SK-N-SH treated with all-trans-retinoic acid at 6 μM for 48 hours (cell line): ENCODE measurements around the gene CRACR2B.

ENCODE experiments used
- ATAC-seq: fragments of 200-7000 bp; cut with Tn5 transposase; 3 replicates; pipeline ENCODE4 v1.9.1; 2020; ENCODE audit warnings: mild to moderate bottlenecking, moderate library complexity
- ARNTL ChIP-seq: fragments of 450-650 bp; formaldehyde crosslinking; IDR thresholded peaks from 2 replicates; pipeline ENCODE4 v1.5.0; 2020; ENCODE audit warnings: low read depth, mild to moderate bottlenecking, moderate library complexity, borderline replicate concordance
- BACH2 ChIP-seq: fragments of 250-450 bp; sonication (Bioruptor Pico); IDR thresholded peaks from 2 replicates; pipeline ENCODE4 v1.9.0; 2021; ENCODE audit warnings: mild to moderate bottlenecking, borderline replicate concordance
- ESRRG ChIP-seq: fragments of 250-450 bp; sonication (Bioruptor Pico); IDR thresholded peaks from 2 replicates; pipeline ENCODE4 v1.6.1; 2021; ENCODE audit warnings: mild to moderate bottlenecking
- GLIS3 ChIP-seq: fragments of 250-450 bp; sonication (Bioruptor Pico); IDR thresholded peaks from 2 replicates; pipeline ENCODE4 v1.5.0; 2020; ENCODE audit warnings: mild to moderate bottlenecking, moderate library complexity
- ISL1 ChIP-seq: fragments of 250-450 bp; sonication (Bioruptor Pico); IDR thresholded peaks from 2 replicates; pipeline ENCODE4 v2.1.2; 2022; ENCODE audit warnings: mild to moderate bottlenecking, moderate library complexity
- PPARA ChIP-seq: fragments of 250-450 bp; sonication (Bioruptor Pico); IDR thresholded peaks from 2 replicates; pipeline ENCODE4 v1.5.0; 2020; ENCODE audit warnings: mild to moderate bottlenecking, borderline replicate concordance
- RARB ChIP-seq: fragments of 250-450 bp; sonication (Bioruptor Pico); IDR thresholded peaks from 2 replicates; pipeline ENCODE4 v1.8.0; 2021; ENCODE audit warnings: mild to moderate bottlenecking, moderate library complexity
- SNAI2 ChIP-seq: fragments of 250-450 bp; sonication (Bioruptor Pico); IDR thresholded peaks from 2 replicates; pipeline ENCODE4 v1.5.0; 2020; ENCODE audit warnings: mild to moderate bottlenecking, moderate library complexity
- TOX ChIP-seq: fragments of 250-450 bp; sonication (Bioruptor Pico); IDR thresholded peaks from 2 replicates; pipeline ENCODE4 v1.8.0; 2021; ENCODE audit warnings: mild to moderate bottlenecking, moderate library complexity, borderline replicate concordance
- ZC3H10 ChIP-seq: fragments of 250-450 bp; sonication (Bioruptor Pico); IDR thresholded peaks from 2 replicates; pipeline ENCODE4 v1.5.1; 2021; ENCODE audit warnings: mild to moderate bottlenecking, moderate library complexity
- ZFP3 ChIP-seq: fragments of 250-450 bp; sonication (Bioruptor Pico); IDR thresholded peaks from 2 replicates; pipeline ENCODE4 v1.5.0; 2020; ENCODE audit warnings: mild to moderate bottlenecking, moderate library complexity
- ZFP30 ChIP-seq: fragments of 450-650 bp; formaldehyde crosslinking; IDR thresholded peaks from 2 replicates; pipeline ENCODE4 v1.5.0; 2022; ENCODE audit warnings: mild to moderate bottlenecking, moderate library complexity
- ZNF565 ChIP-seq: fragments of 450-650 bp; formaldehyde crosslinking; conservative IDR thresholded peaks from 2 replicates; pipeline ENCODE4 v1.5.0; 2020; ENCODE audit warnings: low read depth, mild to moderate bottlenecking, moderate library complexity
- ZNF70 ChIP-seq: fragments of 450-650 bp; formaldehyde crosslinking; IDR thresholded peaks from 2 replicates; pipeline ENCODE4 v1.5.0; 2020; ENCODE audit warnings: mild to moderate bottlenecking, moderate library complexity
- ZNF8 ChIP-seq: fragments of 450-650 bp; formaldehyde crosslinking; IDR thresholded peaks from 2 replicates; pipeline ENCODE4 v1.5.0; 2020; ENCODE audit warnings: mild to moderate bottlenecking, moderate library complexity
- TF ChIP-seq, protein P1 (sequence below): fragments of 250-450 bp; sonication (Bioruptor Pico); IDR thresholded peaks from 2 replicates; pipeline ENCODE4 v1.5.1; 2020; ENCODE audit warnings: low read depth, mild to moderate bottlenecking, moderate library complexity
- TF ChIP-seq, protein P2 (sequence below): fragments of 250-450 bp; sonication (Bioruptor Pico); IDR thresholded peaks from 2 replicates; pipeline ENCODE4 v1.5.0; 2020; ENCODE audit warnings: mild to moderate bottlenecking, moderate library complexity
- TF ChIP-seq, protein P3 (sequence below): fragments of 250-450 bp; sonication (Bioruptor Pico); IDR thresholded peaks from 2 replicates; pipeline ENCODE4 v1.5.1; 2021; ENCODE audit warnings: mild to moderate bottlenecking, moderate library complexity
- TF ChIP-seq, protein P4 (sequence below): fragments of 250-450 bp; sonication (Bioruptor Pico); IDR thresholded peaks from 2 replicates; pipeline ENCODE4 v1.8.0; 2020; ENCODE audit warnings: mild to moderate bottlenecking, moderate library complexity, borderline replicate concordance

Gene CRACR2B

DNA sequence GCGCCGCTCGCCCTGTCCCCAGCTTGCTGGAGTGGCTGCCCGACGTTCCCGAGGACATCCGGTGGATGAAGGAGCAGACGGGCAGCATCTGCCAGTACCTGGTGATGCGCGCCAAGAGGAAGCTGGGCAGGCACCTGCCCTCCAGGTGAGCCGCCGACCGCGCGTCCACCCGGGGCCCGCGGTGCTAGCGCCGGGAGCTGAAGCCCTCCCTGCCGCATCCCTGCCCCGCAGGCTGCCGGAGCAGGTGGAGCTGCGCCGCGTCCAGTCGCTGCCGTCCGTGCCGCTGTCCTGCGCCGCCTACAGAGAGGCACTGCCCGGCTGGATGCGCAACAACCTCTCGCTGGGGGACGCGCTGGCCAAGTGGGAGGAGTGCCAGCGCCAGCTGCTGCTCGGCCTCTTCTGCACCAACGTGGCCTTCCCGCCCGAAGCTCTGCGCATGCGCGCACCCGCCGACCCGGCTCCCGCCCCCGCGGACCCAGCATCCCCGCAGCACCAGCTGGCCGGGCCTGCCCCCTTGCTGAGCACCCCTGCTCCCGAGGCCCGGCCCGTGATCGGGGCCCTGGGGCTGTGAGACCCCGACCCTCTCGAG, 3.3 kb upstream of the CRACR2B start:
- TF ChIP-seq, protein P1, sequence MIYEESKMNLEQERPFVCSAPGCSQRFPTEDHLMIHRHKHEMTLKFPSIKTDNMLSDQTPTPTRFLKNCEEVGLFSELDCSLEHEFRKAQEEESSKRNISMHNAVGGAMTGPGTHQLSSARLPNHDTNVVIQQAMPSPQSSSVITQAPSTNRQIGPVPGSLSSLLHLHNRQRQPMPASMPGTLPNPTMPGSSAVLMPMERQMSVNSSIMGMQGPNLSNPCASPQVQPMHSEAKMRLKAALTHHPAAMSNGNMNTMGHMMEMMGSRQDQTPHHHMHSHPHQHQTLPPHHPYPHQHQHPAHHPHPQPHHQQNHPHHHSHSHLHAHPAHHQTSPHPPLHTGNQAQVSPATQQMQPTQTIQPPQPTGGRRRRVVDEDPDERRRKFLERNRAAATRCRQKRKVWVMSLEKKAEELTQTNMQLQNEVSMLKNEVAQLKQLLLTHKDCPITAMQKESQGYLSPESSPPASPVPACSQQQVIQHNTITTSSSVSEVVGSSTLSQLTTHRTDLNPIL (CRISPR knock-in tag) = no peak
- TF ChIP-seq, protein P2, sequence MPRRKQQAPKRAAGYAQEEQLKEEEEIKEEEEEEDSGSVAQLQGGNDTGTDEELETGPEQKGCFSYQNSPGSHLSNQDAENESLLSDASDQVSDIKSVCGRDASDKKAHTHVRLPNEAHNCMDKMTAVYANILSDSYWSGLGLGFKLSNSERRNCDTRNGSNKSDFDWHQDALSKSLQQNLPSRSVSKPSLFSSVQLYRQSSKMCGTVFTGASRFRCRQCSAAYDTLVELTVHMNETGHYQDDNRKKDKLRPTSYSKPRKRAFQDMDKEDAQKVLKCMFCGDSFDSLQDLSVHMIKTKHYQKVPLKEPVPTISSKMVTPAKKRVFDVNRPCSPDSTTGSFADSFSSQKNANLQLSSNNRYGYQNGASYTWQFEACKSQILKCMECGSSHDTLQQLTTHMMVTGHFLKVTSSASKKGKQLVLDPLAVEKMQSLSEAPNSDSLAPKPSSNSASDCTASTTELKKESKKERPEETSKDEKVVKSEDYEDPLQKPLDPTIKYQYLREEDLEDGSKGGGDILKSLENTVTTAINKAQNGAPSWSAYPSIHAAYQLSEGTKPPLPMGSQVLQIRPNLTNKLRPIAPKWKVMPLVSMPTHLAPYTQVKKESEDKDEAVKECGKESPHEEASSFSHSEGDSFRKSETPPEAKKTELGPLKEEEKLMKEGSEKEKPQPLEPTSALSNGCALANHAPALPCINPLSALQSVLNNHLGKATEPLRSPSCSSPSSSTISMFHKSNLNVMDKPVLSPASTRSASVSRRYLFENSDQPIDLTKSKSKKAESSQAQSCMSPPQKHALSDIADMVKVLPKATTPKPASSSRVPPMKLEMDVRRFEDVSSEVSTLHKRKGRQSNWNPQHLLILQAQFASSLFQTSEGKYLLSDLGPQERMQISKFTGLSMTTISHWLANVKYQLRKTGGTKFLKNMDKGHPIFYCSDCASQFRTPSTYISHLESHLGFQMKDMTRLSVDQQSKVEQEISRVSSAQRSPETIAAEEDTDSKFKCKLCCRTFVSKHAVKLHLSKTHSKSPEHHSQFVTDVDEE (CRISPR knock-in tag) = no peak
- no peak for ATAC-seq

DNA sequence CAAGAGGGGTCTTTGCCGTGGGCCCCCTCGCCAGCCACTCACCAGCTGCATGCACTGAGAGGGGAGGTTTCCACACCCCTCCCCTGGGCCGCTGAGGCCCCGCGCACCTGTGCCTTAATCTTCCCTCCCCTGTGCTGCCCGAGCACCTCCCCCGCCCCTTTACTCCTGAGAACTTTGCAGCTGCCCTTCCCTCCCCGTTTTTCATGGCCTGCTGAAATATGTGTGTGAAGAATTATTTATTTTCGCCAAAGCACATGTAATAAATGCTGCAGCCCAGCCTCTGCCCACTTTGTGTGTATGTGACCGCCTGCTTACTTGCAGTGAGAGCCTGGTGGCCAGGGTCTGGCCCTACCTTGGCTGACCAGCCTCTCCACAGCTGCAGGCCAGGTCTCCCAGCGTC, 2.8 kb upstream of the CRACR2B start:
- TF ChIP-seq, protein P3, sequence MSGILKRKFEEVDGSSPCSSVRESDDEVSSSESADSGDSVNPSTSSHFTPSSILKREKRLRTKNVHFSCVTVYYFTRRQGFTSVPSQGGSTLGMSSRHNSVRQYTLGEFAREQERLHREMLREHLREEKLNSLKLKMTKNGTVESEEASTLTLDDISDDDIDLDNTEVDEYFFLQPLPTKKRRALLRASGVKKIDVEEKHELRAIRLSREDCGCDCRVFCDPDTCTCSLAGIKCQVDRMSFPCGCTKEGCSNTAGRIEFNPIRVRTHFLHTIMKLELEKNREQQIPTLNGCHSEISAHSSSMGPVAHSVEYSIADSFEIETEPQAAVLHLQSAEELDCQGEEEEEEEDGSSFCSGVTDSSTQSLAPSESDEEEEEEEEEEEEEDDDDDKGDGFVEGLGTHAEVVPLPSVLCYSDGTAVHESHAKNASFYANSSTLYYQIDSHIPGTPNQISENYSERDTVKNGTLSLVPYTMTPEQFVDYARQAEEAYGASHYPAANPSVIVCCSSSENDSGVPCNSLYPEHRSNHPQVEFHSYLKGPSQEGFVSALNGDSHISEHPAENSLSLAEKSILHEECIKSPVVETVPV (CRISPR knock-in tag) = no peak
- TF ChIP-seq, protein P1 (CRISPR knock-in tag) = no peak
- TF ChIP-seq ARNTL (CRISPR knock-in tag) (no peak), ZNF70 (CRISPR knock-in tag) (no peak), ZNF565 (CRISPR knock-in tag) (no peak), TOX (no peak), GLIS3 (CRISPR knock-in tag) (no peak), ZNF8 (CRISPR knock-in tag) (no peak), ZFP3 (CRISPR knock-in tag) (no peak), ZFP30 (CRISPR knock-in tag) (no peak)
- no peak for ATAC-seq

DNA sequence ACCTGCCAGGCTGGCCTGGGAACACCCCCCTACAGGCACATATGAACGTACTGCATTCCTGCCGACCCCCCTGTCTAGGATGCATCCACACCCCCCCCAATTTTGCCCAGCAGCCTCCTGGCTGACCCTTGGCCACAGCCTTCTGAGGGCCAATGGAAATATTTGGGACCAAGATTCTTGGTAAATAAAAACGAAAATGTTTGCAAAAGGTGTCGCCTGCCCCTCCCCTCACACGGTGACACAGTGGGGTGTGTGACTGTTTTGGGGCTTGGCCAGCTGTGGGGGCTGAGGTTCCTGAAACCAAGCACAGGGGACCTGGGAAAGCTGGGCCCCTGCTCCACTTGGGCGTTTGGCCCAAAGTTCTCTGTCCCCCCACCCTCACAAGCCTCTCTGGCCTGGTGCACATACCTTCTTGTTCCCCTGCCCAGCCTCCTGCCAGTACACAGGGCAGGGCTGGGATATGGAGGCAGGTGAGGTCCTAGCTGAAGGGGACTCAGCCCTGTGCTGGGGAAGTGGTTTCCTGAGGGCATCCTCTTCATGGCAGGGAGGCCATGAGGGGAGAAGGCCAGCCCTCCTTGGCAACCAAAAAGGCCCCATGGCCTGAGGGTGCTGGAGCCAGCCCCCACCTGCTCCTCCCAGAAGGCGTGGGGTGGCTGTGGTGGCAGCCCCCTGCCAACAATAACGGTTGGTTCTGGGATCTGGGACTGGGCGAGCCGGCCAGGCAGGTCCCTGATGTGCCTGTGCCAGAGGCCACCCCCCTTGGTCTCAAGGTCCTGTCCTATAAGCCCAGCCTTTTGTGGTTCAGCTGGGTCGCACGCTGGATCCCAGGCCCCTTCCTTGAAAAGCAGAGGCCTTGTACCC, 2.1 kb upstream of the CRACR2B start:
- no peak for ATAC-seq
- no peak for TF ChIP-seq ZC3H10
- TF ChIP-seq, protein P3 (CRISPR knock-in tag) = no peak
- no peak for TF ChIP-seq ZFP30 (CRISPR knock-in tag)
- no peak for TF ChIP-seq ZNF8 (CRISPR knock-in tag)
- TF ChIP-seq TOX = no peak
- no peak for TF ChIP-seq ZFP3 (CRISPR knock-in tag)
- TF ChIP-seq RARB (CRISPR knock-in tag) = no peak
- TF ChIP-seq ISL1 = no peak
- TF ChIP-seq ZNF70 (CRISPR knock-in tag) = no peak
- no peak for TF ChIP-seq ESRRG (CRISPR knock-in tag)
- TF ChIP-seq, protein P4, sequence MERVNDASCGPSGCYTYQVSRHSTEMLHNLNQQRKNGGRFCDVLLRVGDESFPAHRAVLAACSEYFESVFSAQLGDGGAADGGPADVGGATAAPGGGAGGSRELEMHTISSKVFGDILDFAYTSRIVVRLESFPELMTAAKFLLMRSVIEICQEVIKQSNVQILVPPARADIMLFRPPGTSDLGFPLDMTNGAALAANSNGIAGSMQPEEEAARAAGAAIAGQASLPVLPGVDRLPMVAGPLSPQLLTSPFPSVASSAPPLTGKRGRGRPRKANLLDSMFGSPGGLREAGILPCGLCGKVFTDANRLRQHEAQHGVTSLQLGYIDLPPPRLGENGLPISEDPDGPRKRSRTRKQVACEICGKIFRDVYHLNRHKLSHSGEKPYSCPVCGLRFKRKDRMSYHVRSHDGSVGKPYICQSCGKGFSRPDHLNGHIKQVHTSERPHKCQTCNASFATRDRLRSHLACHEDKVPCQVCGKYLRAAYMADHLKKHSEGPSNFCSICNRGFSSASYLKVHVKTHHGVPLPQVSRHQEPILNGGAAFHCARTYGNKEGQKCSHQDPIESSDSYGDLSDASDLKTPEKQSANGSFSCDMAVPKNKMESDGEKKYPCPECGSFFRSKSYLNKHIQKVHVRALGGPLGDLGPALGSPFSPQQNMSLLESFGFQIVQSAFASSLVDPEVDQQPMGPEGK (CRISPR knock-in tag) = no peak
- TF ChIP-seq ARNTL (CRISPR knock-in tag) = no peak
- TF ChIP-seq SNAI2 (CRISPR knock-in tag) = no peak
- TF ChIP-seq BACH2 = no peak
- no peak for TF ChIP-seq PPARA
